HG03196 (cell line): ENCODE data around the gene NALCN.

Experiments used
- ATAC-seq: cut with Tn5 transposase; IDR thresholded peaks from one replicate; pipeline ENCODE4 v1.9.1; 2021; ENCODE audit not compliant: unreplicated experiment

Gene NALCN

DNA sequence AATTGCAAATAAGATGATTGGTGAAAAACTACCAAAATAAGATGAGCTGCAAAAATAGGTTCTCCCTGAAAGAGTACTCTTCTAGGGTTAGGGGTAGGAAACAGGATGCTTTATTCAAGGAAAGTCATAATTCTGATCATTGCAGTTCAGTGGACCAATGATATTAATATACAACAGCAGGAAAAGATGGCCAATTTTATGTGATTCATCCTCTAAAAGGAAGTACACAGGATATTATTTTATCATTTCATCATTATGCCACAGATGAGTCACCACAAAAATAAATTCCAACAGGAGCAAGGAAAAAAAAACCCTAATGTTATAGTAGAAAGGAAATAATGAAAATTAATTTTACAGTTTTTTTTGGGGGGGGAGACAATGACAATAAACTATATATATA lies 205.0 kb downstream of the NALCN start:
- ATAC-seq = no peak

DNA sequence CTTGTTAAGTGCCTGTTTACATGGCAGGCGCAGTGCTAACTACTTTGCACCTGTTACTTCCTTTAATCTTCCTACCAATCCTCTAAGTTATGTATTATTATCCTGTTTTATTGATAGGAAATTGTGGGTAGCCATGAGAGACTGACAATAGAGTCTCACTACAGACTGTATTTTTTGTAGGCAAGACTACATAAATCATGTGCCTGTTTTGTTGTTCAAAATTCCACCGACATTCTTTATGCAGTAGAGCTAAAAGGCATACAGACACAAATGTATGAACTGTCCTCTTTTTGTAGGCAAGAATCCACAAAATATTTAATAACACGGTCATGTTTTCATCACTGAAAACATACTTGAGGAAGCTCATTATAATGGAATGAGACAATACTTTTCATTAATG lies 205.5 kb downstream of the NALCN start:
- ATAC-seq = no peak

DNA sequence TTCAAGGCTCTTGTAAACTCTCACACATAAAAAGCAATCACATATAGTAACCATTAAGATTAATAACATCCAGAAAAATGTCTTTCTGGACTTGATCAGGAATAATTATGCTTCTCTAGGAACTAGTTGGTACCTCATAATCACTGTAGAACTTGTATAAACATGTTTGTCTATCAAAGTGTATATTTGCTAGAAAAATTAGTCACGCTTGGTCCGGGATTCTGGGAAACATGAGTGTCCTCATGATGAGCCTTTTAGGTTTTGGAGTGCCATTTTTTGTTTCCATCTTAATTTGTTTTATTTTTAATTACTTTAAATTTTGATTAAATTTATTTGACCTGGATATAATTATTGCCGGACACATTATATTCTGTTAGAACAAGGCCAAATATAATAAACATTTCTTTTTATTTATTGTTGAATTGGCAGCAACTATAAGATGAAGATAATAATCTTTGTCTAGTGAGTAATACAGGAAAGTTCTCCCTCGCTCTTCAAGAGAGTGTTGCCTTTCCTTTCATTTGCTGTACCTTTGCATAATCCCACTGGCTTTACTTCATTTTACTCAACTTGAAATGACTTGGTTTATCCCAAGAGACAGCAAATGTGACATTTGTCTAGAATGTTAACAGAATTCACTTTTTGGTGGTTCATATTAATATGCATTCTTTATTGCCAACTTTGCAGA lies 207.0 kb downstream of the NALCN start:
- no peak for ATAC-seq

DNA sequence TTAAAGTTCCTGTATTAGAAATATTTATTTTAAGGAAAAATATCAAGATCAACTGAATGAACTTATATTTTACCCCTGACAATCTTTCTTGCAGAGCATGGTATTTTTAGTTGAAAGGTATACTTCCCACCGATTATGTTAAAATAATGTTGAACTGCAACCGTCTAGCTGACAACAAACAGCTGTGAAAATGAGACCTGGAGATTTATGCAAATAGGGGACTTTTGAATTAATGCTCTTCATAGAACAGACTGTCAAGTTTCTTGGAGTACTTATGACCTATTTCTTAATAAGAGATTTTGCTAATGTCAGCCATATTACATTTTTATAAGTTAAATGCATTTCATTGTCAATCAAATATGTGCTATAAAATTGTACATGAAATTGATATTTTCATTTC lies 210.9 kb downstream of the NALCN start:
- no peak for ATAC-seq

DNA sequence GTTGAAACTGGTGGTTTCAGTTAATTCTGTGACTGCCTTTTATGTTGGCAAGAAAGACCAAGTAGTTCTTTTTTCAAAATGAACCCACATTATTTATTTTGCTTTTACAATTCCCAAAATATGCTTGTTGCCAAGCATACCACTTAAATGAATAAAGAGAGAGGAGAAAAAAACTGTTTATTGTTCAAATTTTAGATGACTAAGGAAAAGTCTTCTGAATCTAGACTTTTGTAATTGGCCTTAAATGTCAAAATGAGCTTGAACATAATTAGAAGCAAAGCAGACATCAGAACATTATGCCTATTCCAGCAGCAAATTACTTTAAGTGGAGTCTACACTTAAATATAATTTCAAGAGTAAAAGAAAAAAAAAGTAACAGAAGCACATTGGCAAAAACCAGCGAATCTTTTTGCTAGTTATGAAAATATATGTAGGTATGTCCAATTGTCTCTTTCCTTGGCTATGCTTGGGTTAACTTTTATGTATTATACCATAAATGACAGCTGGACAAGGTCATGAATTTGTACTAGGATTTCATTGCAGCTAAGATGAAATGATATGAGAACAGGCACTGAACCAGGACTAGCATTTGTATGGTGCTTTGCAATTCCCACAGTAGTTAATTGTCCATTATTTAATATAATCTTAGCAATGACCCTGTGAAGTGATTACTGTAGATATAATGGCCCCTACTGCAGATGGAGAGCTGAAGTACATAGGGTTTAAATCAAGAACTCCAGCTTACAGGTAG lies 211.9 kb downstream of the NALCN start:
- no peak for ATAC-seq

DNA sequence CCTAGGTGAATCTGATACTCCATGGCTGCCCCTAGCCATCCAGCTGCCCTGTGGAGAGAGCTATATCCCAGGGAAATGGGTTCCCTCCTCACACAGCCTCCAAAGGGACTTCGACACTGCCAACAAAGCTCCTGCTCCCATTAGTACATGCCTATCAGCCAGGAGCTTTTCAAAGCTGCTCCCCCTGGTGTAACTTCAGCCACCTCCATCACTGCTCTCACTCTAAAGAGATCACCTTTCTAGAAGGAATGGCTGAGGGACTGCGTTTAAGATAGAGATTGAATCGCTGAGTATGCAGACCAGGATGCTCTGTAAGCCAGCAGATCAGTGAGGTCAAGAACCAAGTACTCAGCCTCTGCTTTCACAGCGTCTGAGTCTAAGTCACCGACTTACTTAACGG lies 213.7 kb downstream of the NALCN start:
- no peak for ATAC-seq

DNA sequence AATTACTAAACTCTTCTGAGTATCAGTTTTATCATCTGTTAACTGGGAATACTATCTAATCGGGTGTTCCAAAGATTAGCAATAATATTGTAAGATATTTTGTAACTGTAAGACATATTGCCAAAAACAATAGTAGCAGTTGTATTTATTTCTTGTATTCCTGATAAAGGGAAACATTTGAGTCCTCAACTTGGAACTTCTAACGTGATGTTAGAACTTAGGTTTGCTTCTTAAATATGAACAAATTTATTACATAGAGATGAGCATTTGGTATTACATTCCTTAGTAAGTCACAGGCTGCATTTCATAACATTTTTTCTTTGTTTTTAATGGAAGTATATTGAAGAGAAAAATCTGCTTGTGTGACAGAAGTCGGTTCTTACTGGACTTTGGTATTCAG lies 225.3 kb downstream of the NALCN start:
- ATAC-seq = no peak

DNA sequence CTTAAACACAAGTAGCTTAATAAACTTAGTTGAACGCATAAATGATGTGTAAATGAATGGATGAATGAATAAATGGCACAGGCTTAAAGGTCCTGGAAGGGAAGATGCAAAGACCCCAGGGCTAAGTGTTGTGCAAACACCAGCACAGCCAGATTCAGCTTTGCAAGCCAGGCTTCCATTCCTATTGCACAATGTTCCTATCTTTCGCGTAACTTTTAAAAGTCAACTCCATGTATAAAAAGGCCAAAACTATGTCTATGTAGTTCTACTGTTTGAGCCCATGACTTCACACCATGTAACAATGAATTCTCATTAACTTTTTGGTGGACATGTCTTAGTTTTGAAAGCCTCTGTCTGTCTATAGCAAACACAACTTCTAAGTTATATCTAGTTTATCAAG lies 226.0 kb downstream of the NALCN start:
- ATAC-seq = no peak

DNA sequence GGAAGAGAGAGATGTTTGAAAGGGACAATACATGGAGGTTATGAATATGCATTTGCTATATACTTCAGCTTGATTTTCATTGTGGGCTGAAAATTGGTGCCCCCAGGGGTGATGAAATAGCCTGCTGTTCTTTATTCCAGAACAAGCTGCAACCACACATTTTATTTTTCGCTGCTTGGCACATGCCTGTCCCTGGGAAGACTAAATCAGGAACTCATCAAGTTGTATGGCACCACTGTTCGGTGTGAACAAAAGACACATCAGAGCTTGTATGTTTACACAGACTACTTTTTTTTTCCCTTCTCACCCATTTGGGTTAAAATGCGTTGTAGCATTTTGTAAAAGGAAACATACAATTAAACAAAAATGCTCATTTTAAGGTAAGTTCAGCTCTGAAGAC lies 230.7 kb downstream of the NALCN start:
- ATAC-seq = no peak

DNA sequence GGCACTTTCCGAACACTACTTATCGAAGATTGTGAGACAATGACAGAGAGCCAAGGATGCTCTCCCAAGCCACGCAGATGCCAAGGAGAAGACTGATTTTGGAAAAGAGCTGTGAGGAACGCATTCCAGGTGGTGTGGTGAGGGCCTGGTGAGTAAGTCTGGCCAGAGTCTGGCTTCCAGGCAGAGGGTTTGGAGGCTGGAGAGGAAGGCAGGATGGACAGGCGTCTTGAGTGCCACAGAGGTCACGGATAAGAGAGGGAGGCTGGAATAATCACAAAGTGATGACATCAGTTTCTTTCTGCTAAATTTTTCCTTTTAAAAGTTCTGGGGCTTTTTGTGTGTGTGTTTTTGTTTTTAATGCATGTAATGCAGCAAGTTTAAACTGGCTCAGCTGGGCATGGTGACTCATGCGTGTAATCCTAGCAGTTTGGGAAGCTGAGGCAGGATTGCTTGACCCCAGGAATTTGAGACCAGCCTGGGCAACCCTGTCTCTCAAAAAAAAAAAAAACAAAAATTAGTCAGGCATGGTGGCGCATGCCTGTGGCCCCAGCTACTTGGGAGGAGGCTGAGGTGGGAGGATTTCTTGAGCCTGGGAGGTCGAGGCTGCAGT lies 235.1 kb downstream of the NALCN start:
- no peak for ATAC-seq

DNA sequence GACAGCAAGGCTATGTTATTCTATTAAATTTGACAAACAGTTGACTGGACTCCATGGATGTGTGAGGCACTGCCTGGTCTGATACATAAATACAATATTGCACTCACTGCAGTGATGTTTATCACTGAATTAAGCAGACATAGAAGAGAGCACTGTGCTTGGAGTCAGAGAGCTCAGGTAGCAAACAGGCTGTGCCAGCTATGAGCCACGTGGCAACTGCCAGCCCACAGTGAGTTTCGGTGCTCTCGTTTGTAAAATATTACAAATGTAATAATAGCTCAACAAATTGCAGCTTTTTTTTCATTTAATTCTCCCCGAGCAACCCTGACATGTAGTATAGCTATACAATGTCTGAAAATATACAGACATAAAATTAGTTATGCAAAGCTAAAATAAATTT lies 237.3 kb downstream of the NALCN start:
- no peak for ATAC-seq

DNA sequence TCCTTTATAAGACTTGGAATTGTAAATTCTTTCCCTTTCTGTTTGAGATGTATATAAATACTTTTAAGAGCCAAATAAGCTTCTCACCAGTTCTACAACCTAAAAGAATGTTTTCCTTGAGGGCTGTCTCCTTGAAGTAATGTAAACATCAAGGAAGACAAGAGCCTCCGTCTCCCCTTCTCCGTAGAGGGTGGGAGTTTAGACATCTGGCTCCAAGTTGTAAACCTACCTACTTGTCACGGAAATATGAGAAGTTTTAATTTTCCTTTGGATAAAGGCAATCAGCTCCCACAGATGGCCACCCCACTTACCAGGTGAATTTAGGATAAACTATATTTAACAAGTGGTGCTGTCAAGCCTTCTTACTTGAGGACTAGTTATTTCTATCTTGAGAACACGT lies 237.9 kb downstream of the NALCN start:
- no peak for ATAC-seq

DNA sequence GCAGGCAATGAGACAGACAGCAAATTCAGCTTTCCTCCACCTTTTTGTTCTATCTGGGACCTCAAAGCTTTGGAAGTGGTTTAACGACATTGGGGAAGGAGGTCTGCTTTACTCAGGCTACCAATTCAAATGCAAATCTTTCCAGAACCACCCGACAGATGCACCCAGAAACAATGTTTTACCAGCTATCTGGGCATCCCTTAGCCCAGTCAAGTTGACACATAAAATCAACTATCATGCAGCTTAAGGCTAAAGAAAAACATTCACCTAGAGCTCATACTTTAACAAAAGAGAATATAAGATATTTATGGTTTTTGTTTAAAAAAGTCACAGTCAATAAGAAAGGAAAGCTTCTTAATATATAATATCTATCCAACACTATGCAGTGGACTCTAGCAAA lies 246.0 kb downstream of the NALCN start:
- ATAC-seq = no peak

DNA sequence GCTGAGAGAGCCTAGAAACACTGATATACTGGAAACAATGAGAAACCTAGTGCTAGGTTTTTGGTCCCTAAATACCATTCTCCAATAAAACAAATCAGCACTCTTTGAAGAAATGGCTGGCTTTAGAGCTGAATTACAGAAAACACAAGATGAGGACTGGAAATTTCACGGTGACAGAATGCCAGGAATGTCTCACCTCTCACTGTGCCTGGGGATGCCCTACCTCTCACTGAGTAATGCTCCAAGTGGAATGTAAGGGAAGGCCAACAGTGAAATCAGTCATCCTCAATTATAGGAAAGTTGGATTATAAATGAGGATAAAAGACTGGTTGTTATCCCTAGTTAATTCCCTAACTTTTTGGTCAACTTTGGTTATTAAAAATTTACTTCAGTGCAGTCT lies 259.0 kb downstream of the NALCN start:
- no peak for ATAC-seq

DNA sequence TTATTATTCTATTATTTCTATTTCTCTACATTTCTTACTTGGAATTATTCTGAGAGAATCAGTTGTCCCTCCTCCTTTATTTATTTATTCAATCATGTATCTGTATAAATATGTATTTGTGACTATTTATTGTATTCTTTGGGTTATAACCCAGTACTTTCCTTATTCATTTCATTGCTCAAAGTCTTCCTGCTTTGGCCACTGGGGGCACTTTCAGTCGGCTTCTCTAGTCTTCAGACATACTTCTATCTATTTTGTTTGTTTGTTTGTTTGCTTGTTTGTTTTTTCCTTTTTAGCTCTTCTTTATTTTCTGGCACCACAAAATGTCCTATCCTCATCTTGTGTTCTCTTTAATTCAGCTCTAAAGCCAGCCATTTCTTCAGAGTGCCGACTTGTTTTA lies 260.4 kb downstream of the NALCN start:
- ATAC-seq = no peak

DNA sequence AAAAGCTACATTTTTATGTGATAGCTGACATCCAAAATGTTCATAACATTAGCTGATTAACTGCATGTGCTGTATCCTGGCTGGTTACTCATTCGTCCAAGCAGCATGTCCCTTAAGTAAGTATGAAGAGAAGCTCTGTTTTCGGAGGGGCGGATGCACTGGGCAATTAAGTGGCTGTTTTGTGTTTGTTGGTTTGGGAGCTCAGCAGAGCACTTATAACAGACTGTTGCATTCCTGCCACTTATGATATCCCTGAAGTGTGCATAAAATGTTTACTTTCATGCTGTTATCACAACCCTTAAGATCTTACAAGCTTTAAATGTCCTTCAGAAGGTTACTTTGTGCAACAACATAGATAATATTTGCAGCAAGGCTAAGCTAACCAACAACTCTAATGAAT lies 264.1 kb downstream of the NALCN start:
- ATAC-seq = no peak

DNA sequence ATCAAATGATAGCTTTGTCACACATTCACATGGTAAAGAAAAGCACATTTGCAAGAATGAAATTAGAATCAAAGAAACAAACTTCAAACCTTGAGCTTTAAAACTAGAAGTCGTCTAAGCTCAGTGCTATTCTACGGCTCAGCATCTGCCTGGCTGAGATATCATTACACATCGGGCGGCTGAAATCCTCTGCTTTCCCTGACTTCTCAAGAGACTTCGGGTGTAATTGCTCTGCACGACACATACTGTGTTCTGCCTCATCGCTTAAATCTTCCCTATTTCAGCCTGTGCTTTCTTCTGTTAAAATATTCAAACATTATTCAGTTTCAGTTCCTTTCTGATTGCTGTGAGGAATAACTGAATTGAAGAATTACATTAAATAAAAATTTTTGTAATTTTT lies 265.3 kb downstream of the NALCN start:
- no peak for ATAC-seq

DNA sequence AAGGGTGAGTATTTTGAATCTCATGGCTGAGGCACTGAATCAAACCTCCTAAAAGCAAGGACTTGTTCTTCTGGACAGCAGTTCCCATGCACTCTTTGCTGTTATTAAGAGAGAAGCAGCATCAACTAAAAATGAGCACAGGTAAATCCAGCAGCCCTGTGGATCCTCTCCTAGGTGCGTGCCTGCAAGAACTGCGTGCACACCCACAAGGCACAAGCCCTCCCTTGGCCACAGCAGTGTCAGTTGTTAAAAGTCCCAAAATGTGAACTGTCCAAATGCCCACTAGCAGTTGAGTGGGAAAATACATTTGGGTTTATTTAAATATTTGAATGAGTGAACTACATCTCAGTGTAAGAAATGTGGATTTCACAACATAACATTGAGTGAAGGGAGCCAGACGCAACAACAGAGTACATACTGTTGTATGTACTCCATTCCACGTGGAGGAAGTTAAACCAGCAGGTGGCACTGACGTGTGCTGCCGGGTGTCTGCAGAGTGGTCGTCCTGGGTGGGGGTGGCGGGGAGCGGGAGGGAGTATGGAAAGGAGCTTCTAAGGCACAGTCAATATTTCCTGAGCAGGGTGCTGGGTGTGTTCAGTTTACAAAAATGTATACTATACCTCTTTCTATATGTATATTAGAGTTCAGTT lies 266.4 kb downstream of the NALCN start:
- ATAC-seq = no peak

DNA sequence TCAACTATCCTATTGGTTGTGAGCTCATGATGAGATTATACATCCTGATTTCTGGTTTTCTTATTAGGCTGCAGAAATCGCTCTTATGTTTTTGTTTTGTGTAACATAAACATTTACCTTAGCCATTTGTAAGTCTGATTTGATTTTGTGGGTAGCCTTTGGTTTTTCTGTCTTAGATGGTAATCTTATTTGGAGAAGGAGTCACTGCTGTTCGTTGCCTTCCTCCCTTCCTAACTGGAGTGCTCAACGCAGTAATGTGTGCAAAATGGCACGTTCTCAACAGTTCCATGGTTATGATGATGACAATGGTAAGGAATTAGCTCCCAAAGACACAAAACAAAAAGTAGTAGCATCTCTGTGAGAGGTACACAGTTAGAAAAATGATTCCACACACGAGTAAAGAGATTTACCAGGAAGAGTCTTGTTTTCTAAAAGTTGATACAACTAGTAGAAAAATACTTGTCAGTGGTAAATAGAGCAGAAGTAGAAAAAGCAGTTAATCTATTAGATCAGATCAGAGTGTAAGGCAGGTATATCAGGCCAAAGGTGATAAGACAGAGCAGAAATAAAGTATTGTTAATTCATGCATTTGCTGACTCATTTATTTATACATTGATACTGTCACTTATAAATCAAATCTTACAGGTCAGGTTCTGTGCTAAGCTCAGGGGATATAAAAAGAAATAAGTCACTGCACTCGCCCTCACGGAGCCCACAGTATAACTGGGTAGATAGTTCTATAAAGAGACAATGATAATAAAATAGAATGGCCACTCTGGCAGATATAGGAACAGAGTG lies 270.0 kb downstream of the NALCN start:
- no peak for ATAC-seq

DNA sequence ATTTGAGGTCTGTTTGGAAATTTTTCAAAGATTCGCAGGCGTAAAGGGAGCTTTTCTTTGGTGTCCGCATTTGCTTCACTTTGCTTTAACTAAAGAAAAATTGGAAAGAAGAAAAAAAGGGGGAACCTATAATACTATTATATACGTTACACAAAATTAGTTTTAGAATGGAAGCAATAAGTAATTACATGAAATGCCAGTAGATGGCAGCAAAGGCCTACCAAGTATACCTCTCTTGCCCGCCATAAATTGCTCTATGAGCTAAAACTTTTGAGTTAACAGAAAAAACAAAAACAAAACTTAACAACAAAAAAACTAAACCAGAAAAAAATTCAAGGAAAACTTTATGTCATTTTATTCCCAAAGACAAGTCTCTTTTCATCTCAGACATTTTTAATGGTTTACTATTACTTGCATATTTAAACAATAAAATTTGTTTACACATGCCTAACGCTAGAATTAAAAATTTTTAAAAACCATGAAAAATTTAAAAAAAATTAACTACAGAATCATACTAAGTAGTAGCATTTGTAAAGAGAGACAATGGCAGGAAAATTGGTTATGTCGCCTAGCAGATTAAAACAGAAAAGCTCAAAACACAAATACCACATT lies 271.4 kb downstream of the NALCN start:
- no peak for ATAC-seq

DNA sequence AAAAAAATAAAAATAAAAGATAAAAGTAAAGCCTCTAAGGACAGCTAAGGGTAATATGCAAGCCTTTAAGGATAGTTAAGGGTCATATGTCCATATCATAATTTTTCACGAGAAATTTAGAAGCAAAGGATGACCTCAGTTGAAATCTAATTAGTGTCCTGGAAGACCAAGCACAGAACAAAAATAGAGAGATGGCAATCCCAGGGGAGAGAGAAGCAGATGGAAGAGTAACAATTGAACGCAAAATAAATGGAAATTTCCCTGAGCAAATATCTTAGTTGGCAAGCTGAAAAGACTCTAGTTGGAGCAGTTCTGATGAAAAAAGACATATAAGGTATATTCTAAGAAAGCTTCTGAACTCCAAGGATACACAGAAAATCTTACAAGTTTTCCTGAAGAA lies 275.4 kb downstream of the NALCN start:
- ATAC-seq = no peak
